ENCODE results near the gene VWA7.

- no peak for TF ChIP-seq POLR2A (IDR thresholded peaks at IDR 0.05; ENCODE audit: low read length)
- TF ChIP-seq GATA1 (IDR thresholded peaks at IDR 0.05; ENCODE audit: low read depth, low read length) = no peak
Observed at GRCh38 chr6:31725502-31726350, 51.4 kb downstream of the VWA7 start.

Measured in erythroblast (primary cell).